K562 (cell line): ENCODE results near the gene RET. TPM values are rescaled to one million over a fixed set of nuclear protein-coding genes. Genes with fewer than 3 reads are reported as not detected.

Source experiments
- ATAC-seq: fragments of 200-7000 bp; cut with Tn5 transposase; 3 replicates; pipeline ENCODE4 v1.9.1; 2020; ENCODE audit warnings: moderate library complexity
- BruUV-seq: library from RNA; stranded (reverse); fragments of 400-500 nt; replicated peaks from 2 replicates; lab custom pipeline; 2021; lab: Mats Ljungman, UMichigan
- CTCF ChIA-PET: fragments of 300-600 bp; formaldehyde crosslinking; extraction: SDS; loops from one replicate; lab custom pipeline; 2021; ENCODE audit warnings: low intra/inter-chr PET ratio; lab: Yijun Ruan, JAX
- POLR2A ChIA-PET: fragments of 300-600, 350-650 bp; sonication (Branson Sonifier 250); formaldehyde crosslinking; extraction: SDS; loops from one replicate; lab custom pipeline; 2021; ENCODE audit warnings: antibody characterized with exemption, inconsistent platforms; lab: Yijun Ruan, JAX
- DNase-seq, 4 experiments: peaks; one replicate each; pipeline versions ENCODE4 v3.0.0 to v3.0.0-alpha.2; 2011 to 2018; ENCODE audit warnings: low spot score in 3 of 4, mixed read lengths in 3 of 4; ENCODE audit errors: extremely low read depth in 1 of 4
- FAIRE-seq: peaks from 2 replicates; lab custom pipeline; 2011; peaks lifted over from hg19 to GRCh38; lab: Jason Lieb, UNC
- H2AFZ ChIP-seq: 2 replicates; pipeline ENCODE4 v1.6.0; 2011; ENCODE audit warnings: low read depth, low read length, control low read depth, inconsistent platforms
- H3K27ac ChIP-seq: fragments of 200-600 bp; 3 replicates; pipeline ENCODE4 v1.8.0; 2011; ENCODE audit warnings: low read depth, mild to moderate bottlenecking, control low read depth, inconsistent platforms, low read length, moderate library complexity, mixed read lengths; ENCODE audit errors: extremely low read depth
- H3K27me3 ChIP-seq, 2 experiments: fragments of 300-600 bp in 1 of 2; 2 replicates in 1 of 2; 3 replicates in 1 of 2; pipeline versions ENCODE4 v1.6.0 to v1.8.0; 2011; ENCODE audit warnings: inconsistent platforms in 2 of 2, low read length in 2 of 2, mild to moderate bottlenecking in 1 of 2, mixed read lengths in 1 of 2, moderate library complexity in 1 of 2; ENCODE audit not compliant: control insufficient read depth in 2 of 2, insufficient read depth in 2 of 2
- H3K36me3 ChIP-seq: fragments of 300-600 bp; 3 replicates; pipeline ENCODE4 v1.8.0; 2011; ENCODE audit warnings: mild to moderate bottlenecking, low read length, inconsistent platforms; ENCODE audit not compliant: control insufficient read depth, insufficient read depth
- H3K4me1 ChIP-seq, 2 experiments: fragments of 200-600 bp in 1 of 2; replicated peaks in 1 of 2; 2 replicates in 1 of 2; 3 replicates in 1 of 2; pipeline versions ENCODE4 v1.5.1 to v1.8.0; 2011; ENCODE audit warnings: inconsistent platforms in 2 of 2, low read length in 2 of 2, mild to moderate bottlenecking in 1 of 2, mixed read lengths in 1 of 2, moderate library complexity in 1 of 2; ENCODE audit not compliant: control insufficient read depth in 2 of 2, insufficient read depth in 2 of 2
- H3K4me2 ChIP-seq: 2 replicates; pipeline ENCODE4 v1.6.1; 2011; ENCODE audit warnings: low read length, control low read depth, inconsistent platforms, mixed read lengths; ENCODE audit not compliant: insufficient read depth
- H3K4me3 ChIP-seq: fragments of 200-600 bp; sonication (generic), shearing (Covaris generic); 2 replicates; pipeline ENCODE4 v1.5.1; 2016; ENCODE audit warnings: control low read depth, inconsistent platforms
- H3K79me2 ChIP-seq: fragments of 200-600 bp; 3 replicates; pipeline ENCODE4 v1.8.0; 2011; ENCODE audit warnings: low read length, inconsistent platforms; ENCODE audit not compliant: control insufficient read depth, insufficient read depth
- H3K9ac ChIP-seq, 2 experiments: 2 replicates each; pipeline versions ENCODE4 v1.6.0 to v1.6.1; 2011; ENCODE audit warnings: low read depth in 2 of 2, low read length in 2 of 2, control low read depth in 1 of 2, inconsistent platforms in 1 of 2, mild to moderate bottlenecking in 1 of 2, mixed read lengths in 1 of 2; ENCODE audit not compliant: insufficient read depth in 1 of 2
- H3K9me1 ChIP-seq: one replicate; pipeline ENCODE4 v1.6.0; 2011; ENCODE audit warnings: inconsistent platforms, mild to moderate bottlenecking, low read length, moderate library complexity; ENCODE audit not compliant: control insufficient read depth, insufficient read depth
- H3K9me3 ChIP-seq: replicated peaks from 2 replicates; pipeline ENCODE4 v1.5.1; 2011; ENCODE audit warnings: low read depth, low read length, inconsistent platforms; ENCODE audit not compliant: control insufficient read depth, insufficient read depth
- H4K20me1 ChIP-seq: replicated peaks from 2 replicates; pipeline ENCODE4 v1.6.1; 2011; ENCODE audit warnings: low read length, inconsistent platforms, mixed read lengths; ENCODE audit not compliant: control insufficient read depth, insufficient read depth
- ATF7 ChIP-seq: fragments of 450-650 bp; IDR thresholded peaks from 2 replicates; pipeline ENCODE4 v1.7.1; 2014; ENCODE audit warnings: mild to moderate bottlenecking, moderate library complexity
- CHD4 ChIP-seq: fragments of 200-600 bp; sonication (generic); IDR thresholded peaks from 3 replicates; pipeline ENCODE4 v1.6.1; 2012; ENCODE audit warnings: low read depth, mild to moderate bottlenecking, mixed read lengths, low read length, inconsistent platforms; ENCODE audit not compliant: insufficient read depth, insufficient replicate concordance, poor library complexity, severe bottlenecking
- DACH1 ChIP-seq: fragments of 450-650 bp; IDR thresholded peaks from 2 replicates; pipeline ENCODE4 v1.6.1; 2018; ENCODE audit not compliant: partially characterized antibody
- MEIS2 ChIP-seq: fragments of 450-650 bp; IDR thresholded peaks from 2 replicates; pipeline ENCODE4 v1.6.1; 2014; ENCODE audit warnings: mild to moderate bottlenecking; ENCODE audit not compliant: partially characterized antibody
- REST ChIP-seq, 2 experiments: fragments of 450-650 bp; formaldehyde crosslinking in 1 of 2; IDR thresholded peaks; 2 replicates each; pipeline versions ENCODE4 v1.4.0 to v1.6.1; 2014 to 2020; ENCODE audit warnings: mild to moderate bottlenecking in 2 of 2, borderline replicate concordance in 1 of 2, low read depth in 1 of 2
- UBTF ChIP-seq, 2 experiments: IDR thresholded peaks; 2 replicates each; pipeline ENCODE4 v1.6.1; 2012; ENCODE audit warnings: improper control_type of control experiment in 2 of 2, low read depth in 2 of 2, low read length in 2 of 2, borderline replicate concordance in 1 of 2
- WGBS: fragments of 100-300 bp; shearing (Covaris generic); methylation state at CpG from one replicate; pipeline ENCODE4 v1.1.6; 2016; ENCODE audit warnings: low coverage, mixed read lengths; ENCODE audit not compliant: insufficient coverage; ENCODE audit errors: missing lambda C conversion rate; 5-methylcytosine and 5-hydroxymethylcytosine counted together
- in situ Hi-C: fragments of 300-500 bp; cut with MboI; formaldehyde crosslinking; loops from 4 replicates; pipeline ENCODE4 v1.15.0; 2018; ENCODE audit warnings: inconsistent platforms, mixed read lengths
- intact Hi-C: fragments of 100-400 bp; cut with micrococcal nuclease; formaldehyde crosslinking; loops from 2 replicates; pipeline ENCODE4 v1.14.2; 2022
- polyA plus RNA-seq, 8 experiments: library from polyadenylated mRNA; depleted of rRNA in 4 of 8; stranded (reverse) in 5 of 8; unstranded in 3 of 8; fragments of >200 nt; fragmentation: Nextera tagmentation in 2 of 8; fragmentation: Illumina TruSeq in 1 of 8; extraction: Ambion mirVana in 2 of 8; extraction: Trizol in 1 of 8; gene quantifications; 2 replicates each; pipeline versions ENCODE4 v1.2.1 to v1.2.3, GENCODE V29; 2011 to 2014; ENCODE audit warnings: inconsistent platforms in 1 of 8, missing spikeins in 1 of 8
- total RNA-seq, 7 experiments: library from RNA; depleted of rRNA in 6 of 7; stranded (reverse); fragments of >200 nt in 6 of 7; fragmentation: Illumina TruSeq in 2 of 7; extraction: Trizol in 2 of 7; gene quantifications; 2 replicates each; pipeline versions ENCODE4 v1.2.1 to v1.2.3, GENCODE V29; 2011 to 2021; ENCODE audit warnings: low replicate concordance in 1 of 7

The RET gene
- total and polyA plus RNA-seq, 9 of the 15 experiments (the other 6 are each of a cell fraction or from before 2014, with no cell fraction given) = 0.04 to 0.05 TPM; not detected in 7

GRCh38 chr10:43053825-43054224, 23.0 kb upstream of the RET start:
- Histone ChIP-seq H3K27ac (no peak overlapping the region), H3K4me1 (no peaks in the 10 kb centered on the region), H3K9ac (no peak overlapping the region), H3K27me3 (peaks cover 0 to 1% of the 10 kb centered on the region in 2 experiments; a peak in 1 of 5 replicates), H4K20me1 (no peaks in the 10 kb centered on the region)
- FAIRE-seq (no peak), ATAC-seq (no peak)
- no TSS peak for BruUV-seq
- TF ChIP-seq ATF7 (no peak), REST (IDR thresholded peaks at IDR 0.05; ENCODE audit: borderline replicate concordance) (no peak), REST (CRISPR knock-in tag; IDR thresholded peaks at IDR 0.05; ENCODE audit: low read depth) (no peak), UBTF (IDR thresholded peaks at IDR 0.05; ENCODE audit: borderline replicate concordance in 1 of 2, low read depth in 2 of 2, low read length in 2 of 2) (no peak), CHD4 (no peak), DACH1 (no peak), MEIS2 (no peak)
- TF ChIP-seq, all 486 proteins: peak for 0
- ChIA-PET CTCF (no interaction called here), POLR2A (no interaction called here)
- H3K9me3 ChIP-seq = no peaks in the 10 kb centered on the region
- H3K36me3 ChIP-seq = no peaks in the 10 kb centered on the region
- no peaks in the 10 kb centered on the region for H3K79me2 ChIP-seq
- WGBS = 0% methylated on average over 8 of the region's 8 CpGs
- intact Hi-C loops (no loop called here), in situ Hi-C loops (no loop called here)
- no peak overlapping the region for H3K4me3 ChIP-seq
- H3K4me2 ChIP-seq = no peak overlapping the region
- no peak for DNase-seq
- H2AFZ ChIP-seq = no peak overlapping the region
- H3K9me1 ChIP-seq = no peaks in the 10 kb centered on the region
